GM12891 (cell line): Measurements from ENCODE around the gene INPP1.
A peak's percentile ranks its signal among the peaks of the same experiment; 100 is the strongest.

Experiments
- DNase-seq: peaks from one replicate; pipeline ENCODE4 v3.0.0; 2011; ENCODE audit warnings: low spot score; ENCODE audit not compliant: insufficient read length
- FAIRE-seq: peaks from 2 replicates; lab custom pipeline; 2011; peaks lifted over from hg19 to GRCh38; lab: Jason Lieb, UNC
- PAX5 ChIP-seq: IDR thresholded peaks from 2 replicates; pipeline ENCODE4 v1.6.1; 2011; ENCODE audit warnings: low read length, moderate library complexity, mild to moderate bottlenecking; ENCODE audit not compliant: insufficient read depth, severe bottlenecking
- POLR2A ChIP-seq: IDR thresholded peaks from 2 replicates; pipeline ENCODE4 v1.6.1; 2011; ENCODE audit warnings: low read depth, low read length, control low read depth
- POLR2AphosphoS5 ChIP-seq: IDR thresholded peaks from 2 replicates; pipeline ENCODE4 v1.6.1; 2011; ENCODE audit warnings: low read depth, low read length, control low read depth
- POU2F2 ChIP-seq: IDR thresholded peaks from 2 replicates; pipeline ENCODE4 v1.6.1; 2011; ENCODE audit warnings: low read depth, mild to moderate bottlenecking, control low read depth, low read length, moderate library complexity
- SPI1 ChIP-seq: IDR thresholded peaks from 2 replicates; pipeline ENCODE4 v1.6.1; 2011; ENCODE audit warnings: low read depth, low read length, control low read depth
- TAF1 ChIP-seq: IDR thresholded peaks from 2 replicates; pipeline ENCODE4 v1.6.1; 2011; ENCODE audit warnings: low read depth, low read length, control low read depth

The INPP1 gene

GRCh38 chr2:190407662-190408537, 64.5 kb downstream of the INPP1 start, which contains the start of gene MFSD6:
Gene MFSD6 (plus strand): TSS chr2:190408355. CDS start chr2:190436030, 27,675 bp downstream.
- FAIRE-seq (peak; percentile 86), DNase-seq (peak; percentile 49)
- TF ChIP-seq SPI1 (no peak), TAF1 (no peak), POLR2AphosphoS5 (no peak), POU2F2 (no peak), POLR2A (no peak), PAX5 (no peak)

- TF ChIP-seq TAF1: peak; percentile 34; the same call in 1 of the 2 replicates
- TF ChIP-seq SPI1: peak; percentile 77
- TF ChIP-seq POU2F2: no peak
- TF ChIP-seq PAX5: no peak
- peak; percentile 54 for DNase-seq
- FAIRE-seq: no peak
Observed at GRCh38 chr2:190408538-190409271, 65.3 kb downstream of the INPP1 start.

DNA sequence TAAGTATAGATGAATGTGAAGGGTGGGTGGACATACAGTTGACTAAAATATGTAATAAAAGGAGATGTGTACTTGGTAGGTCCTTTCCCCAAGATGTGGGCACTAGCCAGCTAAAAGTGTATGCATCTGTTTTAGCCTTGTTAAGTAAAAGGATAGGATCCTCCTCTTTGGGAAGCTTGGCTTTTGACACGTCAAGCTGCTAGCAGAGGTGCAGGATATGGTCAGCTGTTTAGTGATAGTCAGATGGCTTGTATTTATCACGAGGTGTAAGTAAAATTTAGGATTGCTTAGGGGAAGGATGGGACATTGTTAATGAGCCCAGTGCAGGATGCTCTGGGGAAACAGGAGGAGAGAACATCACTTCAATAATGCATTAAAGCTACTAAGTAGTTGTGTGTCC, 66.2 kb downstream of the INPP1 start:
- DNase-seq: no peak
- TF ChIP-seq POLR2A (no peak), POU2F2 (no peak), SPI1 (no peak), POLR2AphosphoS5 (no peak), TAF1 (no peak), PAX5 (no peak)
- FAIRE-seq: peak; percentile 62

- DNase-seq (no peak), FAIRE-seq (peak; percentile 23)
- TF ChIP-seq POLR2A (no peak), PAX5 (no peak), POLR2AphosphoS5 (no peak), SPI1 (no peak), POU2F2 (no peak), TAF1 (no peak)
Observed at GRCh38 chr2:190410166-190410565, 66.8 kb downstream of the INPP1 start.

DNA sequence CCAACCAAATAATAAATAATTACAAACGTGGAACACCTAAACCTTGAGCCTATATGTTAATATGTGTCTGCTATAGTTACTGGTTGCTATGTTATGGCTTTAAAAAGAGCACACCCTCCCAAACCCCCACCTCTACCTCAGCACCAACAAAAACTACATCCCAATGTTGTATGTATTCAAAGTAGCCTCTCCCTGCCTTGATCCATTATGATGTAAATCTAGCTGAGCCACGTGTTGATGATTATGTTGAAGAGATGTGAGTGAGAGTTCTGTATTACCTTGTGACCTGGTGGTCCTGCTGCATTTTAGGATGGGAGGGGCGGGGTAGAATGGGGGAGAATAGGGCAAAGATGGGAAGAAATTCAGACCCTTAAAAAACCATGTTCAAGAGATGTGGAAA, 69.6 kb downstream of the INPP1 start:
- FAIRE-seq: no peak
- no peak for DNase-seq
- no peak for TF ChIP-seq POU2F2
- no peak for TF ChIP-seq POLR2AphosphoS5
- TF ChIP-seq TAF1: no peak
- TF ChIP-seq SPI1: no peak
- no peak for TF ChIP-seq POLR2A
- no peak for TF ChIP-seq PAX5

DNA sequence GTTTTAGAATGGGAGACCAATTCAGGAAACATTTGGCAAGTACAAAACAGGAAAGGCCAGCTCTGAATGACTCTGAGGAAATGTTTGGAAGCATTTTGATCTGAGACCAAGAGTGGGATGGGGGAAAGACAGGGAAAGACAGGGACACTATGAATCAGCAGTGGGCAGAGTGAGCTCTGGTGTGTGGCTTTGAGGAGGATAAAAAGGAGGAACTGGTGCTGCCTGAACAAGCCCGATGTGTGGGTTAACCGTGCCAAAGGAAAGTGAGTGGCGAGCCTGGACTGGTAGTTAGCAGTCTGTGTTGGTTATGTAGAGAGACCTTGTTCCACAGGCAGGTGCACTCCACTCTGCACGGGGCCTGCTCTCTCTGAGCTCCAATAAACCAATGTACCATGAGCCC, 70.0 kb downstream of the INPP1 start:
- FAIRE-seq (peak; percentile 86), DNase-seq (no peak)
- TF ChIP-seq SPI1: peak; percentile 75
- TF ChIP-seq POLR2A: no peak

GRCh38 chr2:190415251-190415650, 71.9 kb downstream of the INPP1 start:
- FAIRE-seq: no peak
- no peak for DNase-seq
- TF ChIP-seq SPI1 (no peak), POU2F2 (no peak), POLR2A (no peak), PAX5 (no peak), POLR2AphosphoS5 (no peak), TAF1 (no peak)

- no peak for DNase-seq
- TF ChIP-seq PAX5: no peak
- no peak for TF ChIP-seq SPI1
- TF ChIP-seq POLR2A: no peak
- no peak for TF ChIP-seq TAF1
- no peak for TF ChIP-seq POU2F2
- no peak for TF ChIP-seq POLR2AphosphoS5
- FAIRE-seq: peak; percentile 77
Observed at GRCh38 chr2:190415794-190416775, 72.7 kb downstream of the INPP1 start.

GRCh38 chr2:190417045-190417842, 73.9 kb downstream of the INPP1 start:
- no peak for TF ChIP-seq PAX5
- TF ChIP-seq POU2F2: no peak
- no peak for TF ChIP-seq POLR2A
- no peak for TF ChIP-seq POLR2AphosphoS5
- no peak for TF ChIP-seq SPI1
- no peak for DNase-seq
- FAIRE-seq: no peak
